H1 (cell line): ENCODE results near the gene IL17REL. TPM values are rescaled to one million over a fixed set of nuclear protein-coding genes. Genes with fewer than 3 reads are reported as not detected.

Source experiments
- CBX8 ChIP-seq: fragments of 300-800, 300-1000 bp; sonication (generic); IDR thresholded peaks from 2 replicates; pipeline ENCODE4 v1.7.1; 2016; ENCODE audit warnings: low read depth, low read length, borderline replicate concordance
- CHD2 ChIP-seq: IDR thresholded peaks from 2 replicates; pipeline ENCODE4 v1.6.1; 2012; ENCODE audit warnings: low read length, improper control_type of control experiment
- HDAC6 ChIP-seq: IDR thresholded peaks from one replicate; pipeline ENCODE4 v1.7.1; 2012; ENCODE audit warnings: low read depth, mild to moderate bottlenecking, inconsistent platforms, low read length, moderate library complexity
- RNF2 ChIP-seq: fragments of 200-900, 300-1000 bp; sonication (generic); IDR thresholded peaks from 2 replicates; pipeline ENCODE4 v1.7.1; 2016; ENCODE audit warnings: borderline replicate concordance, low read depth, mild to moderate bottlenecking, antibody characterized with exemption, low read length; ENCODE audit not compliant: poor library complexity, severe bottlenecking; ENCODE audit errors: missing control alignments
- RXRA ChIP-seq: IDR thresholded peaks from 2 replicates; pipeline ENCODE4 v1.6.1; 2011; ENCODE audit warnings: low read depth, mild to moderate bottlenecking, low read length, moderate library complexity; ENCODE audit not compliant: insufficient read depth
- TAF1 ChIP-seq: IDR thresholded peaks from 2 replicates; pipeline ENCODE4 v1.6.1; 2011; ENCODE audit warnings: mild to moderate bottlenecking, low read depth, low read length
- USF2 ChIP-seq: IDR thresholded peaks from 2 replicates; pipeline ENCODE4 v1.6.1; 2011; ENCODE audit warnings: low read length, improper control_type of control experiment
- polyA plus RNA-seq, 7 experiments: library from polyadenylated mRNA; depleted of rRNA in 3 of 7; stranded (reverse) in 5 of 7; unstranded in 2 of 7; fragments of >200 nt in 5 of 7; fragments of 200-250 nt in 2 of 7; gene quantifications; 1 replicate in 5 of 7; 2 replicates in 1 of 7; 4 replicates in 1 of 7; pipeline versions ENCODE4 v1.2.1 to v1.2.3, GENCODE V29; 2011 to 2013; ENCODE audit warnings: missing spikeins in 2 of 7, mixed read lengths in 2 of 7
- total RNA-seq: library from RNA; stranded (reverse); fragmentation: NEBNext Ultra II Directional; extraction: Animal tissue kit (Norgen Biotek cat#: 25700); gene quantifications from 2 replicates; pipeline ENCODE4 v1.2.1, GENCODE V29; 2021

Gene IL17REL
- total and polyA plus RNA-seq, 2 of the 8 experiments (the other 6 are each of a cell fraction or from before 2014, with no cell fraction given) = 0.15 to 0.20 TPM

GRCh38 chr22:49953680-49954344 is 58.8 kb downstream of the IL17REL start (continued):
- TF ChIP-seq RXRA (no peak), USF2 (no peak), CHD2 (no peak), RNF2 (no peak), TAF1 (no peak), HDAC6 (no peak), CBX8 (no peak)
